Karpas-422 (cell line): ENCODE results near the gene GALNT16. TPM values are rescaled to one million over a fixed set of nuclear protein-coding genes. Genes with fewer than 3 reads are reported as not detected.
"Not testable (repeated sequence)": the region's sequence is repeated elsewhere in the genome, so short reads cannot be mapped to it uniquely, and the experiment has no call there.

Experiments
- DNase-seq: peaks from one replicate; pipeline ENCODE4 v3.0.0-alpha.2; 2015
- H2AFZ ChIP-seq: fragments of 200-600 bp; sonication (generic); 2 replicates; pipeline ENCODE4 v1.6.1; 2014; ENCODE audit warnings: antibody characterized with exemption, low read length, mixed read lengths
- H3K27ac ChIP-seq: fragments of 200-600 bp; sonication (generic); 2 replicates; pipeline ENCODE4 v1.5.1; 2014; ENCODE audit warnings: mild to moderate bottlenecking, low read length, moderate library complexity
- H3K27me3 ChIP-seq: fragments of 200-600 bp; sonication (generic); 2 replicates; pipeline ENCODE4 v1.6.1; 2014; ENCODE audit warnings: low read length, mixed read lengths
- H3K36me3 ChIP-seq: fragments of 200-600 bp; sonication (generic); 2 replicates; pipeline ENCODE4 v1.6.1; 2014; ENCODE audit warnings: low read length, mixed read lengths; ENCODE audit not compliant: insufficient read depth
- H3K4me1 ChIP-seq: fragments of 200-600 bp; sonication (generic); 2 replicates; pipeline ENCODE4 v1.6.1; 2014; ENCODE audit warnings: mild to moderate bottlenecking, low read length, mixed read lengths
- H3K4me2 ChIP-seq: fragments of 200-600 bp; sonication (generic); 2 replicates; pipeline ENCODE4 v1.6.1; 2014; ENCODE audit warnings: low read length, low read depth, mild to moderate bottlenecking; ENCODE audit not compliant: poor library complexity, severe bottlenecking
- H3K4me3 ChIP-seq: fragments of 200-600 bp; sonication (generic); 2 replicates; pipeline ENCODE4 v1.5.1; 2014; ENCODE audit warnings: mild to moderate bottlenecking, antibody characterized with exemption, low read length, mixed read lengths
- H3K79me2 ChIP-seq: fragments of 200-600 bp; sonication (generic); 2 replicates; pipeline ENCODE4 v1.6.1; 2014; ENCODE audit warnings: mild to moderate bottlenecking, low read length, mixed read lengths
- H3K9ac ChIP-seq: fragments of 200-600 bp; sonication (generic); 2 replicates; pipeline ENCODE4 v1.6.0; 2014; ENCODE audit warnings: low read length
- H3K9me2 ChIP-seq: fragments of 200-600 bp; sonication (generic), shearing (Covaris generic); replicated peaks from 2 replicates; pipeline ENCODE4 v1.6.0; 2014; ENCODE audit warnings: mild to moderate bottlenecking, low read length, moderate library complexity; ENCODE audit not compliant: insufficient read depth
- H3K9me3 ChIP-seq: fragments of 300-700, 200-600 bp; sonication (generic); 2 replicates; pipeline ENCODE4 v1.6.1; 2014; ENCODE audit warnings: low read length, mixed read lengths
- H4K20me1 ChIP-seq: fragments of 200-600 bp; sonication (generic); 2 replicates; pipeline ENCODE4 v1.6.1; 2014; ENCODE audit warnings: mild to moderate bottlenecking, antibody characterized with exemption, low read length, low read depth; ENCODE audit not compliant: insufficient read depth
- total RNA-seq: library from RNA; depleted of rRNA; stranded (reverse); fragments of >200 nt; shearing (Covaris generic); gene quantifications from 2 replicates; pipeline ENCODE4 v1.2.3, GENCODE V29; 2014; ENCODE audit warnings: low replicate concordance

The GALNT16 gene
- total RNA-seq, 1 experiment from 2014 or later, result 0.15 TPM

DNA sequence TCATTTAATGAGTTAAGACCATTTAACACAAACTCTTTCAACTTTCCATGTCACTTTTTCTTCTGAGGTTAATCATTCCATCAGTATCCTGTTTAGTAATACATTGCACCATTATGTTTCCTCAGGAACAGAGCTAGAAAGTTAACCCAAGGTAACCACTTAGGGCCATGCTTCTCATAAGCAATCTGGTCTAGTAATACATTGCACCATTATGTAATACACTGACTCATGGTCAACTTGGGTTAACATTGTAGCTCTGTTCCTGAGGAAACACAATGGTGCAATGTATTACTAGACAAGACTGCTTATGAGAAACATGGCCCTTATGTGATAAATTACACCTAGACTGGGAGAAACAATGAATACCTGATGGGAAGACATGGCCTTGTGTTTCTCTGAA is 116.5 kb downstream of the GALNT16 start:
- no peak for DNase-seq
- H3K4me2 ChIP-seq, result no peak overlapping the region
- H3K9me2 ChIP-seq, result no peaks in the 10 kb centered on the region
- peaks cover 16% of the 10 kb centered on the region for H3K79me2 ChIP-seq
- H2AFZ ChIP-seq, result no peak overlapping the region
- no peaks in the 10 kb centered on the region for H3K27me3 ChIP-seq
- H3K4me3 ChIP-seq, result no peak overlapping the region
- H3K4me1 ChIP-seq, result no peaks in the 10 kb centered on the region
- no peaks in the 10 kb centered on the region for H3K9me3 ChIP-seq
- H4K20me1 ChIP-seq, result peaks cover 16% of the 10 kb centered on the region; the same call in 1 of the 2 replicates
- peaks cover 48% of the 10 kb centered on the region for H3K36me3 ChIP-seq
- H3K27ac ChIP-seq, result no peak overlapping the region
- no peak overlapping the region for H3K9ac ChIP-seq

DNA sequence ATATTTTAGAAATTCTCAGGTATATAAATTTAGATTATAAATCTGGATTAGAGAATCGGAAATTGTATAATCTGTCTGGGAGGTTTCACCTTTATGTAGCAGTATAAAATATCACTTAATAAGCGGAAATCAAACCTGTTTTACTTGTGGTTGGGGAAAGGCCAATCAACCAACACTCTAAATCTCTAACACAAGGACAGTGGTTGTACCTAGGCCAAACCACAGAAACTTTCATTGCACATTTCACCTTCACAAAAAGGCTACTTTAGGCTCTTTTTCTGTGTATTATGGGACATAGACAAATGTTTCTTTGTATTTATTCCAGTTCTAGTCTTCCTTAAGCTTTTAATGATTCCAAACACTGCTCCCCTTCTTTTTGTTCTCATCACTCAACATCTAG is 118.3 kb downstream of the GALNT16 start:
- Histone ChIP-seq H3K27me3 (no peaks in the 10 kb centered on the region), H3K79me2 (peaks cover 34% of the 10 kb centered on the region), H3K36me3 (peaks cover 66% of the 10 kb centered on the region), H2AFZ (no peak overlapping the region), H3K27ac (no peak overlapping the region), H3K9me3 (no peaks in the 10 kb centered on the region), H3K9me2 (no peaks in the 10 kb centered on the region), H4K20me1 (peaks cover 21% of the 10 kb centered on the region; the same call in 1 of the 2 replicates), H3K4me1 (no peaks in the 10 kb centered on the region), H3K4me3 (no peak overlapping the region), H3K9ac (no peak overlapping the region), H3K4me2 (no peak overlapping the region)
- no peak for DNase-seq

DNA sequence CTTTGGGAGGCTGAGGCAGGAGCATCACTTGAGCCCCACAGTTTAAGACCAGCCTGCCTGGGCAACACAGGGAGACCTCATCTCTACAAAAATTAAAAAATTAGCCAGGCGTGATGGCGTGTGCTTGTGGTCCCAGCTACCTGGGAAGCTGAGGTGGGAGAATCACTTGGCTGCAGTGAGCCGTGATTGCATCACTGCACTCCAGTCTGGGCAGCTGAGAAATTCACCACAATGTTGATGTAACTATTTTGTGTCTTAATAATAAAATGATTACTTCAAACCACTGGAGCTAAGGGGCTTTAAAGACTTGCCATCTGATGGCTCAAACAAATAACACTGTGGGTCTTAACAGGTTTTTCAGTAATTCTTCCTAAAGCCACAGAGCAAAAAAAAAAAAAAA is 127.4 kb downstream of the GALNT16 start:
- H3K4me1 ChIP-seq, result peaks cover 4% of the 10 kb centered on the region

DNA sequence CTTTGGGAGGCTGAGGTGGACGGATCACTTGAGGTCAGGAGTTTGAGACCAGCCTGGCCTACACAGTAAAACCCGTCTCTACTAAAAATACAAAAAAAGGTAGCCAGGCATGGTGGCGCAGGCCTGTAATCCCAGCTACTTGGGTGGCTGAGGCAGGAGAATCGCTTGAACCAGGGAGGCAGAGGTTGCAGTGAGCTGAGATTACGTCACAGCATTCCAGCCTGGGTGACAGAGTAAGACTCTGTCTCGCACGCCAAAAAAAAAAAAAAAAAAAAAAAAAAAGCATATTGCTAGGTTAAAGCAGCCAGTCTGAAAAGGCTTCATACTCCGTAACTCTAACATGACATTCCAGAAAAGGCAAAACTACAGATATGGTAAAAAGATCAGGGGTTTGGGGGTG is 131.4 kb downstream of the GALNT16 start:
- peaks cover 25% of the 10 kb centered on the region for H3K4me1 ChIP-seq
- H3K36me3 ChIP-seq, result peaks cover 86% of the 10 kb centered on the region
- not testable (repeated sequence) for H3K4me2 ChIP-seq

More for the DNA sequence above, 127.4 kb downstream of the GALNT16 start:
- Histone ChIP-seq H3K79me2 (peaks cover 99% of the 10 kb centered on the region), H3K9ac (no peak overlapping the region), H4K20me1 (peaks cover 68% of the 10 kb centered on the region), H2AFZ (no peak overlapping the region), H3K36me3 (peaks cover 88% of the 10 kb centered on the region), H3K27me3 (no peaks in the 10 kb centered on the region), H3K4me3 (no peak overlapping the region), H3K9me2 (no peaks in the 10 kb centered on the region), H3K4me2 (no peak overlapping the region), H3K9me3 (no peaks in the 10 kb centered on the region), H3K27ac (no peak overlapping the region)
- DNase-seq, result no peak

DNA sequence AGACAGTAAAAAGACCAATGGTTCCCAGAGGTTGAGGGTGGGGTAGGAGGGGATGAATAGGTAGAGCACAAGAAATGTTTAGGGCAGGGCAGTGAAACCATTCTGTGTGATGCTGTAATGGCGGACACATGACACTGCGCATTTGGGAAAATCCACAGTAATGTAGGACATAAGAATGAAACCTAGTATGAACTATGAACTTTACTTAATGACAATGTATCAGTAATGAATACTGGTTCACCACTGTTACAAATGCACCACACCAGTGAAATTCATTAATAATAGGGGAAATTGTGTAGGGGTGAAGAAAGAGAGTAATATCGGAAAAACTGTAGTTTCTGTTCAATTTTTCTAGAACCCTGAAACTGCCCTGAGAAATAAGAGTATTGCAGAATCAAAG is 132.5 kb downstream of the GALNT16 start:
- Histone ChIP-seq H3K4me2 (no peak overlapping the region), H3K27ac (no peak overlapping the region), H3K4me1 (peaks cover 34% of the 10 kb centered on the region), H3K36me3 (peaks cover 82% of the 10 kb centered on the region), H3K9ac (no peak overlapping the region), H4K20me1 (peaks cover 52% of the 10 kb centered on the region), H3K9me2 (no peaks in the 10 kb centered on the region), H2AFZ (no peak overlapping the region), H3K27me3 (no peaks in the 10 kb centered on the region), H3K79me2 (peaks cover 99% of the 10 kb centered on the region), H3K4me3 (no peak overlapping the region), H3K9me3 (no peaks in the 10 kb centered on the region)
- no peak for DNase-seq

More for the DNA sequence above, 131.4 kb downstream of the GALNT16 start:
- H3K4me3 ChIP-seq, DNase-seq, H3K27ac ChIP-seq, H3K9me2 ChIP-seq, H3K9me3 ChIP-seq, H3K27me3 ChIP-seq, H3K9ac ChIP-seq, H2AFZ ChIP-seq: not testable (repeated sequence)
- Histone ChIP-seq H4K20me1 (peaks cover 56% of the 10 kb centered on the region), H3K79me2 (peaks cover 99% of the 10 kb centered on the region)

DNA sequence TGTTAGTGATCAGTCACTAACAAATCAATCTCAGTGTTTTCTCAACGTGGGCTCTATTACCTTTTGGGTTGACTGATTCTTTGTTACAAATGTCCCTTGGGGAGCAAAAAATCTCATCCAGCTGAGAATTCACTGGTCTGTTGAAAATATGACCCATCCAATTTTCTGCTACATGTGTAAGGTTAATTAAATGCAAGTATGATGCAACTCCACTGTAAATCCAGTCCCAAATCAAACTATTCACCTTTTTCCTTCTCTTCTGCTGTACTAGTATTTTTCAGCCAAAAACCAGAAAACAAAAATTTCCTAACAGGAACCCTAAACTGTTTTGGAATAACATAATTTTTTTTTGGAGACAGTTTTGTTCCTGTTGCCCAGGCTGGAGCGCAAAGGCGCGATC is 136.0 kb downstream of the GALNT16 start:
- H3K79me2 ChIP-seq, result peaks cover 97% of the 10 kb centered on the region
- peak overlapping the region; percentile 91; the same call in 1 of the 2 replicates for H3K4me3 ChIP-seq
- H3K27ac ChIP-seq, result peak overlapping the region; percentile 0; the same call in 1 of the 2 replicates
- H2AFZ ChIP-seq, result no peak overlapping the region
- H3K4me1 ChIP-seq, result peaks cover 52% of the 10 kb centered on the region
- no peaks in the 10 kb centered on the region for H3K9me3 ChIP-seq
- no peak for DNase-seq
- no peak overlapping the region; the same call in 1 of the 2 replicates for H3K9ac ChIP-seq
- peaks cover 30% of the 10 kb centered on the region for H4K20me1 ChIP-seq
- peaks cover 56% of the 10 kb centered on the region for H3K36me3 ChIP-seq
- no peaks in the 10 kb centered on the region for H3K9me2 ChIP-seq
- H3K27me3 ChIP-seq, result no peaks in the 10 kb centered on the region
- peak overlapping the region; percentile 93 for H3K4me2 ChIP-seq

DNA sequence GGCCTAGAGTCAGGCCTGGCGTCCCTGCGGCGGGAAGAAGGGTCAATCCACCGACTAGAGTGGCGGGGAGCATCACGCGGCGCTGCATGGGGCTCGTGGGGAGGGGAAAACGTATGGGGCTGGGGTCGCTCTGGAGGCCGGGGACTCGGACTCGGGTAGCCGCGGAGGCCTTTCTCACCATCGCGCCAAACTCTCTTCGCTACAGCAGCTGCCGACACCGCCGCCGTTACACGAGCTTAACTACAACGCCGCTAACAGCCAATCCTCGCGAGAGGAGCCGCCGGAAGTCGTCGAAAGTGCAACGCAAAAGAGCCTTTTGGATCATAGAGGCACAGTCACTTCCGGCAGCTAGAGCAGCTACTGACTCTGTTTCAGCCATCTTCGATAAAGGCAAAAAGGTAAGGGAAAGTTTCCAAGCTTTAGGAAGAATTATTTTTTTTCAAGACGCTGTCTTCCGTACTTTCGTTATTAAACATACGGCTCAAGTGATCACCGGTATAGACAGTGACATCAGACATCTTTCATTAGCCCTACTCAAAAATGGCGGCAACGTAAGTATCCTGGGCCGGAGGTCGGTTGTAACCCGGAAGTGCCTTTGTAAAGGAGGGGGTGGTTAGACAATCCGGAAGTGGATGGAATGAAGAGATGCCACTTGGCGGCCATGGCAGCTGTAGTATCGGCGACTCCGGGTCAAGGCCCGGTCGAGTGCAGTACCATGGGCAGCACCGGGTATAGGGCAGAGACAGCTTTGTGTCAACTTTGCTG is 138.3 kb downstream of the GALNT16 start, which contains the start of the genes ERH and SLC39A9:
Gene ERH (minus strand): TSS at position 247 of the 765 bp plus-strand sequence. CDS start 66 bp downstream, at position 181.
Gene SLC39A9 (plus strand): TSS at position 640 of the 765 bp plus-strand sequence. CDS start 678 bp downstream, outside the sequence.
- Histone ChIP-seq H3K79me2 (peaks cover 96% of the 10 kb centered on the region), H4K20me1 (peaks cover 20% of the 10 kb centered on the region), H3K4me2 (peak within 1 kb of the TSS; percentile 93), H3K9me3 (no peaks in the 10 kb centered on the region), H3K27ac (peak within 1 kb of the TSS; percentile 75), H3K9ac (peak within 1 kb of the TSS; percentile 89), H3K4me1 (peaks cover 58% of the 10 kb centered on the region), H3K27me3 (no peaks in the 10 kb centered on the region), H2AFZ (peak within 1 kb of the TSS; percentile 13; the same call in 1 of the 2 replicates), H3K4me3 (peak within 1 kb of the TSS; percentile 91), H3K9me2 (no peaks in the 10 kb centered on the region), H3K36me3 (peaks cover 36% of the 10 kb centered on the region)
- peak; percentile 100 for DNase-seq

DNA sequence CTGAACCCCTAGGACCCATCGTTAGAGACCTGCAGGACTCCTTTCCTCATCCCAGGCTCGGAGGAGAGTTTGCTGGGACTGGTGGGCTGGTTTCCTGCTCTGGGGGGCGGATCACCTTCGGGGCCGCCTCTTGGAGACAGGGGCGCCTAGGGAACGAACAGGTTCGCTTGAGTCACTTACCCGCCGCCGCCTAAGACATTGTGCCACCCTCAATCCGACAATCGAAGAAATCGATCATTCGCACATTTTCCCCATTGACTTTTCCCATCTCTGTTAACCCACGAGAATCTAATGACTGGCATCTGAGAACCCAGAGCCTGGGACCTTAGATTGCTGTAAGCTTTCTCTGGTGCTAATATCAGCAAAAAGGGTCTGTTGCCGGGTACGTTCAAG is 138.9 kb downstream of the GALNT16 start:
- DNase-seq, result no peak
- H3K79me2 ChIP-seq, result peaks cover 96% of the 10 kb centered on the region
- H3K27me3 ChIP-seq, result no peaks in the 10 kb centered on the region
- peak overlapping the region; percentile 89 for H3K9ac ChIP-seq
- peak overlapping the region; percentile 91 for H3K4me3 ChIP-seq
- peaks cover 30% of the 10 kb centered on the region; the same call in 1 of the 2 replicates for H3K36me3 ChIP-seq
- peaks cover 16% of the 10 kb centered on the region for H4K20me1 ChIP-seq
- peak overlapping the region; percentile 93 for H3K4me2 ChIP-seq
- H2AFZ ChIP-seq, result peak overlapping the region; percentile 13; the same call in 1 of the 2 replicates
- H3K9me2 ChIP-seq, result no peaks in the 10 kb centered on the region
- no peaks in the 10 kb centered on the region for H3K9me3 ChIP-seq
- peaks cover 54% of the 10 kb centered on the region for H3K4me1 ChIP-seq
- H3K27ac ChIP-seq, result peak overlapping the region; percentile 75
